HEK293 (cell line): ENCODE measurements around the gene GOLGA3.

Experiments
- BCL6B ChIP-seq: fragments of 450-650 bp; formaldehyde crosslinking; IDR thresholded peaks from 2 replicates; pipeline ENCODE4 v1.5.1; 2017; ENCODE audit warnings: missing biosample characterization, missing genetic modification characterization
- GLIS2 ChIP-seq: fragments of 450-650 bp; formaldehyde crosslinking; IDR thresholded peaks from 2 replicates; pipeline ENCODE4 v1.5.1; 2016; ENCODE audit warnings: missing biosample characterization, missing genetic modification characterization
- HOXC10 ChIP-seq: sonication (generic); formaldehyde crosslinking; IDR thresholded peaks from 2 replicates; pipeline ENCODE4 v1.8.1; 2023; ENCODE audit warnings: mild to moderate bottlenecking, missing genetic modification reagents
- IKZF3 ChIP-seq: fragments of 450-650 bp; IDR thresholded peaks from 2 replicates; pipeline ENCODE4 v1.5.0; 2018; ENCODE audit warnings: missing biosample characterization, mild to moderate bottlenecking, missing genetic modification characterization, moderate library complexity
- KLF10 ChIP-seq: fragments of 450-650 bp; IDR thresholded peaks from 2 replicates; pipeline ENCODE4 v1.5.1; 2018; ENCODE audit warnings: missing biosample characterization, mild to moderate bottlenecking, missing genetic modification characterization
- KLF16 ChIP-seq: fragments of 450-650 bp; formaldehyde crosslinking; IDR thresholded peaks from 2 replicates; pipeline ENCODE4 v1.5.1; 2017; ENCODE audit warnings: missing biosample characterization, missing genetic modification characterization
- KLF8 ChIP-seq: fragments of 450-650 bp; formaldehyde crosslinking; IDR thresholded peaks from 2 replicates; pipeline ENCODE4 v1.5.1; 2016; ENCODE audit warnings: missing biosample characterization, missing genetic modification characterization
- OVOL3 ChIP-seq: fragments of 450-650 bp; formaldehyde crosslinking; IDR thresholded peaks from 2 replicates; pipeline ENCODE4 v1.5.1; 2016; ENCODE audit warnings: missing biosample characterization, missing genetic modification characterization
- PATZ1 ChIP-seq: fragments of 450-650 bp; formaldehyde crosslinking; IDR thresholded peaks from 2 replicates; pipeline ENCODE4 v1.5.1; 2016; ENCODE audit warnings: missing biosample characterization, missing genetic modification characterization
- REPIN1 ChIP-seq: fragments of 450-650 bp; formaldehyde crosslinking; IDR thresholded peaks from 2 replicates; pipeline ENCODE4 v1.5.1; 2017; ENCODE audit warnings: missing biosample characterization, missing genetic modification characterization, low read depth
- SCRT1 ChIP-seq: fragments of 450-650 bp; formaldehyde crosslinking; IDR thresholded peaks from 2 replicates; pipeline ENCODE4 v1.5.1; 2016; ENCODE audit warnings: missing biosample characterization, missing genetic modification characterization, borderline replicate concordance
- TRIM28 ChIP-seq: IDR thresholded peaks from 2 replicates; pipeline ENCODE4 v1.6.1; 2011; ENCODE audit warnings: low read length, control low read depth, borderline replicate concordance
- ZBTB26 ChIP-seq: fragments of 450-650 bp; formaldehyde crosslinking; optimal IDR thresholded peaks from 2 replicates; pipeline ENCODE3; 2016; ENCODE audit warnings: missing biosample characterization, mild to moderate bottlenecking, missing genetic modification characterization
- ZFP3 ChIP-seq: fragments of 450-650 bp; formaldehyde crosslinking; IDR thresholded peaks from 2 replicates; pipeline ENCODE4 v1.5.1; 2016; ENCODE audit warnings: low read depth, missing biosample characterization, missing genetic modification characterization
- ZIC2 ChIP-seq: fragments of 450-650 bp; formaldehyde crosslinking; IDR thresholded peaks from 2 replicates; pipeline ENCODE4 v1.5.1; 2016; ENCODE audit warnings: missing biosample characterization, missing genetic modification characterization
- ZNF112 ChIP-seq: fragments of 450-650 bp; formaldehyde crosslinking; IDR thresholded peaks from 2 replicates; pipeline ENCODE4 v1.5.0; 2017; ENCODE audit warnings: missing biosample characterization, missing genetic modification characterization
- ZNF19 ChIP-seq: fragments of 450-650 bp; formaldehyde crosslinking; IDR thresholded peaks from 2 replicates; pipeline ENCODE4; 2016; ENCODE audit warnings: missing biosample characterization, missing genetic modification characterization, low read depth
- ZNF2 ChIP-seq: fragments of 450-650 bp; formaldehyde crosslinking; IDR thresholded peaks from 2 replicates; pipeline ENCODE4 v1.5.1; 2016; ENCODE audit warnings: missing biosample characterization, missing genetic modification characterization
- ZNF302 ChIP-seq: fragments of 450-650 bp; formaldehyde crosslinking; IDR thresholded peaks from 2 replicates; pipeline ENCODE4 v1.5.1; 2016; ENCODE audit warnings: missing biosample characterization, missing genetic modification characterization, low read depth
- ZNF335 ChIP-seq: fragments of 450-650 bp; formaldehyde crosslinking; conservative IDR thresholded peaks from 2 replicates; pipeline ENCODE4 v1.5.1; 2016; ENCODE audit warnings: missing biosample characterization, missing genetic modification characterization
- ZNF350 ChIP-seq: fragments of 450-650 bp; formaldehyde crosslinking; IDR thresholded peaks from 2 replicates; pipeline ENCODE4 v1.5.0; 2017; ENCODE audit warnings: missing biosample characterization, mild to moderate bottlenecking, missing genetic modification characterization
- ZNF449 ChIP-seq: fragments of 450-650 bp; formaldehyde crosslinking; IDR thresholded peaks from 2 replicates; pipeline ENCODE4 v1.5.1; 2017; ENCODE audit warnings: missing biosample characterization, mild to moderate bottlenecking, missing genetic modification characterization, moderate library complexity
- ZNF501 ChIP-seq: fragments of 450-650 bp; formaldehyde crosslinking; IDR thresholded peaks from 2 replicates; pipeline ENCODE4 v1.5.1; 2016; ENCODE audit warnings: missing biosample characterization, missing genetic modification characterization
- ZNF548 ChIP-seq: fragments of 450-650 bp; formaldehyde crosslinking; IDR thresholded peaks from 2 replicates; pipeline ENCODE4 v1.5.1; 2016; ENCODE audit warnings: missing biosample characterization, missing genetic modification characterization
- ZNF561 ChIP-seq: fragments of 450-650 bp; IDR thresholded peaks from 2 replicates; pipeline ENCODE4 v1.5.1; 2018; ENCODE audit warnings: missing biosample characterization, missing genetic modification characterization, borderline replicate concordance
- ZNF571 ChIP-seq: fragments of 450-650 bp; formaldehyde crosslinking; IDR thresholded peaks from 2 replicates; pipeline ENCODE4 v1.5.0; 2017; ENCODE audit warnings: missing biosample characterization, missing genetic modification characterization
- ZNF596 ChIP-seq: fragments of 450-650 bp; IDR thresholded peaks from 2 replicates; pipeline ENCODE4 v1.5.0; 2018; ENCODE audit warnings: missing biosample characterization, mild to moderate bottlenecking, missing genetic modification characterization, moderate library complexity
- ZNF610 ChIP-seq: fragments of 450-650 bp; formaldehyde crosslinking; IDR thresholded peaks from 2 replicates; pipeline ENCODE4 v1.5.1; 2016; ENCODE audit warnings: missing biosample characterization, missing genetic modification characterization, borderline replicate concordance
- ZNF645 ChIP-seq: fragments of 450-650 bp; formaldehyde crosslinking; IDR thresholded peaks from 2 replicates; pipeline ENCODE4; 2016; ENCODE audit warnings: missing biosample characterization, missing genetic modification characterization
- ZNF660 ChIP-seq: fragments of 450-650 bp; IDR thresholded peaks from 2 replicates; pipeline ENCODE4 v1.5.1; 2018; ENCODE audit warnings: missing biosample characterization, mild to moderate bottlenecking, missing genetic modification characterization
- ZNF768 ChIP-seq: fragments of 450-650 bp; formaldehyde crosslinking; IDR thresholded peaks from 2 replicates; pipeline ENCODE4 v1.5.1; 2018; ENCODE audit warnings: missing biosample characterization, mild to moderate bottlenecking, missing genetic modification characterization
- ZSCAN16 ChIP-seq: fragments of 450-650 bp; formaldehyde crosslinking; IDR thresholded peaks from 2 replicates; pipeline ENCODE4 v1.5.1; 2016; ENCODE audit warnings: missing biosample characterization, missing genetic modification characterization
- ZXDB ChIP-seq: fragments of 450-650 bp; formaldehyde crosslinking; IDR thresholded peaks from 2 replicates; pipeline ENCODE4 v1.5.1; 2016; ENCODE audit warnings: missing biosample characterization, missing genetic modification characterization

Gene GOLGA3

GRCh38 chr12:132761921-132762583 is 66.6 kb downstream of the GOLGA3 start (continued):
- TF ChIP-seq PATZ1 (tag by site-specific recombination) (peak; percentile 71), ZNF2 (tag by site-specific recombination) (peak; percentile 83; the same call in 1 of the 2 replicates), OVOL3 (tag by site-specific recombination) (peak; percentile 64; the same call in 1 of the 2 replicates), ZNF302 (no peak), ZNF571 (tag by site-specific recombination) (no peak), ZSCAN16 (tag by site-specific recombination) (0 out of 2 replicates have a peak, but pooled peaks have one; percentile 54), BCL6B (tag by site-specific recombination) (no peak), KLF16 (peak; percentile 65; the same call in 1 of the 2 replicates), ZNF645 (tag by site-specific recombination) (no peak), SCRT1 (tag by site-specific recombination) (no peak), KLF10 (tag by site-specific recombination) (peak; percentile 54; the same call in 1 of the 2 replicates), ZNF596 (0 out of 2 replicates have a peak, but pooled peaks have one; percentile 55), ZNF112 (tag by site-specific recombination) (no peak), KLF8 (tag by site-specific recombination) (peak; percentile 92), IKZF3 (tag by site-specific recombination) (peak; percentile 33; the same call in 1 of the 2 replicates), ZXDB (tag by site-specific recombination) (peak; percentile 86), ZNF335 (tag by site-specific recombination) (peak; percentile 92), ZNF449 (peak; percentile 58), ZIC2 (tag by site-specific recombination) (no peak), GLIS2 (peak; percentile 95), ZNF610 (tag by site-specific recombination) (peak; percentile 83), HOXC10 (CRISPR knock-in tag) (0 out of 2 replicates have a peak, but pooled peaks have one; percentile 44), ZFP3 (tag by site-specific recombination) (no peak), ZNF561 (tag by site-specific recombination) (peak; percentile 92), ZNF350 (tag by site-specific recombination) (no peak), ZBTB26 (tag by site-specific recombination) (peak; percentile 90), TRIM28 (no peak), ZNF660 (tag by site-specific recombination) (peak; percentile 91), ZNF19 (tag by site-specific recombination) (0 out of 2 replicates have a peak, but pooled peaks have one; percentile 64), ZNF548 (tag by site-specific recombination) (no peak), REPIN1 (tag by site-specific recombination) (peak; percentile 50; the same call in 1 of the 2 replicates), ZNF768 (0 out of 2 replicates have a peak, but pooled peaks have one; percentile 4), ZNF501 (tag by site-specific recombination) (peak; percentile 89)
